ENCODE data around the gene ZCCHC4.

DNA sequence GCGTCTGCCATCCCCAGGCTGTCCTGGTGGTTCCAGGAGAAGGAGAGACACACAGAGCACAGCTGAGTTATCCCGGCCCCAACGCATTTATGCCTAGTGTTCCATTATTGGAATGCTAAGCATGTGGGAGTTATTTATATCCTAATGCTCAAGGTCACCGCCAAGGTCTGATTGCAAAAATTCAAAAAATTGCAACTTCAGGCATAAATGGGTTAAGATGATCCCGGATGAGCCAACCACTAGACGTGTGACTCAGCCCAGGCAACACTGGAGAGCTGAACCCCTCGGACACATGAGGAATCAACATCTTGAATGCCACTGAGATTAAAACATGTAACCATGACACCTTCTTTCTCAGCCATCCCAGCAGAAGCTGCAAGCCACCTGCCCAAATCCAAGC lies 3.8 kb upstream of the ZCCHC4 start:
- TF ChIP-seq, protein P1, sequence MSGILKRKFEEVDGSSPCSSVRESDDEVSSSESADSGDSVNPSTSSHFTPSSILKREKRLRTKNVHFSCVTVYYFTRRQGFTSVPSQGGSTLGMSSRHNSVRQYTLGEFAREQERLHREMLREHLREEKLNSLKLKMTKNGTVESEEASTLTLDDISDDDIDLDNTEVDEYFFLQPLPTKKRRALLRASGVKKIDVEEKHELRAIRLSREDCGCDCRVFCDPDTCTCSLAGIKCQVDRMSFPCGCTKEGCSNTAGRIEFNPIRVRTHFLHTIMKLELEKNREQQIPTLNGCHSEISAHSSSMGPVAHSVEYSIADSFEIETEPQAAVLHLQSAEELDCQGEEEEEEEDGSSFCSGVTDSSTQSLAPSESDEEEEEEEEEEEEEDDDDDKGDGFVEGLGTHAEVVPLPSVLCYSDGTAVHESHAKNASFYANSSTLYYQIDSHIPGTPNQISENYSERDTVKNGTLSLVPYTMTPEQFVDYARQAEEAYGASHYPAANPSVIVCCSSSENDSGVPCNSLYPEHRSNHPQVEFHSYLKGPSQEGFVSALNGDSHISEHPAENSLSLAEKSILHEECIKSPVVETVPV (CRISPR knock-in tag; IDR thresholded peaks at IDR 0.05), result no peak
- TF ChIP-seq, protein P2, sequence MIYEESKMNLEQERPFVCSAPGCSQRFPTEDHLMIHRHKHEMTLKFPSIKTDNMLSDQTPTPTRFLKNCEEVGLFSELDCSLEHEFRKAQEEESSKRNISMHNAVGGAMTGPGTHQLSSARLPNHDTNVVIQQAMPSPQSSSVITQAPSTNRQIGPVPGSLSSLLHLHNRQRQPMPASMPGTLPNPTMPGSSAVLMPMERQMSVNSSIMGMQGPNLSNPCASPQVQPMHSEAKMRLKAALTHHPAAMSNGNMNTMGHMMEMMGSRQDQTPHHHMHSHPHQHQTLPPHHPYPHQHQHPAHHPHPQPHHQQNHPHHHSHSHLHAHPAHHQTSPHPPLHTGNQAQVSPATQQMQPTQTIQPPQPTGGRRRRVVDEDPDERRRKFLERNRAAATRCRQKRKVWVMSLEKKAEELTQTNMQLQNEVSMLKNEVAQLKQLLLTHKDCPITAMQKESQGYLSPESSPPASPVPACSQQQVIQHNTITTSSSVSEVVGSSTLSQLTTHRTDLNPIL (CRISPR knock-in tag; IDR thresholded peaks at IDR 0.05; ENCODE audit: low read depth), result no peak
- no peak for TF ChIP-seq CSDC2 (CRISPR knock-in tag; IDR thresholded peaks at IDR 0.05)
- no peak for TF ChIP-seq ZFP30 (CRISPR knock-in tag; IDR thresholded peaks at IDR 0.05)
- TF ChIP-seq, protein P3, sequence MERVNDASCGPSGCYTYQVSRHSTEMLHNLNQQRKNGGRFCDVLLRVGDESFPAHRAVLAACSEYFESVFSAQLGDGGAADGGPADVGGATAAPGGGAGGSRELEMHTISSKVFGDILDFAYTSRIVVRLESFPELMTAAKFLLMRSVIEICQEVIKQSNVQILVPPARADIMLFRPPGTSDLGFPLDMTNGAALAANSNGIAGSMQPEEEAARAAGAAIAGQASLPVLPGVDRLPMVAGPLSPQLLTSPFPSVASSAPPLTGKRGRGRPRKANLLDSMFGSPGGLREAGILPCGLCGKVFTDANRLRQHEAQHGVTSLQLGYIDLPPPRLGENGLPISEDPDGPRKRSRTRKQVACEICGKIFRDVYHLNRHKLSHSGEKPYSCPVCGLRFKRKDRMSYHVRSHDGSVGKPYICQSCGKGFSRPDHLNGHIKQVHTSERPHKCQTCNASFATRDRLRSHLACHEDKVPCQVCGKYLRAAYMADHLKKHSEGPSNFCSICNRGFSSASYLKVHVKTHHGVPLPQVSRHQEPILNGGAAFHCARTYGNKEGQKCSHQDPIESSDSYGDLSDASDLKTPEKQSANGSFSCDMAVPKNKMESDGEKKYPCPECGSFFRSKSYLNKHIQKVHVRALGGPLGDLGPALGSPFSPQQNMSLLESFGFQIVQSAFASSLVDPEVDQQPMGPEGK (CRISPR knock-in tag; IDR thresholded peaks at IDR 0.05; ENCODE audit: borderline replicate concordance), result no peak
- no peak for TF ChIP-seq RARB (CRISPR knock-in tag; IDR thresholded peaks at IDR 0.05)
- no peak for TF ChIP-seq ARNTL (CRISPR knock-in tag; IDR thresholded peaks at IDR 0.05; ENCODE audit: borderline replicate concordance, low read depth)
- no peak for TF ChIP-seq GLIS3 (CRISPR knock-in tag; IDR thresholded peaks at IDR 0.05)
- no peak for TF ChIP-seq ZFP3 (CRISPR knock-in tag; IDR thresholded peaks at IDR 0.05)

Measured in SK-N-SH treated with all-trans-retinoic acid at 6 μM for 48 hours (cell line).